DMS53 treated with DMSO at 0.1 percent for 48 hours (cell line): ENCODE data around the gene GABRA1.

Experiments used
- DNase-seq: peaks from one replicate; lab custom pipeline; 2025; ENCODE audit not compliant: unreplicated experiment; lab: John Stamatoyannopoulos, UW

Gene GABRA1

DNA sequence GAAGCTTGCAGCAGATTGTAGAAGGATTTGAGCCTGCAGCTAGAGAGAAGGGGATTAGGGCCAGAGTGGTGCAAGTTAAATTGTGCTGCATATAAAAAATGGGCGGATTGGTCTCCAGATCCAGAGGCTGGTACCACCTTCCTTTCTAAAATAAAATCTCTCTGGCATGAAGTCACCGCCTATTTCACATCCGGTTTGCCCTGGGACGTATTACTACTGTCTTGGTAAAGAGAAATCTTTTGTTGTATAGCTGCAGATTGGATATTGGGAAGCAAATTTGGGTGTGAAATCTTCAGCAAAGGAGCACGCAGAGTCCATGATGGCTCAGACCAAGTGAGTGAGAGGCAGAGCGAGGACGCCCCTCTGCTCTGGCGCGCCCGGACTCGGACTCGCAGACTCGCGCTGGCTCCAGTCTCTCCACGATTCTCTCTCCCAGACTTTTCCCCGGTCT is at the start of gene GABRA1:
Gene GABRA1 (plus strand): TSS at position 180 of the 451 bp plus-strand sequence. CDS start 2,691 bp downstream, outside the sequence.
- peak; percentile 38 for DNase-seq

DNA sequence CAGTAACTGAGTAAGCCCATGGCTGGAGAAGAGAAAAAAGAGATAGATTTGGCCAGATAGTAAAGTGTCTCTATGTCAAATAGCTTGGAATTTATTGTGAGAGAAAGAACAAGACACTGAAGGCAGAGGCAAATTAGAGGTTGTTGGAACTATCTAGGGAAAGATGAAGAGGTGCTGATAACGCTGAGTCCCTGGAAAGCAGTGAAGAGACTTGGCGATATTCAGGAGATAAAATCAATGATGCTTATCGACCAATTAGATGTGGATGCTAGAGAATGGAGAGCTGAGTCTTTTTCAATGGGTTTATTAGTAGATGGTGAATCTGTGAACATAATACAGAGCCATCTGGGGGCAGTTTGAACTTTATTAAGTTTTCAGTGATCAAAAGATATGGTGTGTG is 48.6 kb upstream of the GABRA1 start:
- DNase-seq = no peak

DNA sequence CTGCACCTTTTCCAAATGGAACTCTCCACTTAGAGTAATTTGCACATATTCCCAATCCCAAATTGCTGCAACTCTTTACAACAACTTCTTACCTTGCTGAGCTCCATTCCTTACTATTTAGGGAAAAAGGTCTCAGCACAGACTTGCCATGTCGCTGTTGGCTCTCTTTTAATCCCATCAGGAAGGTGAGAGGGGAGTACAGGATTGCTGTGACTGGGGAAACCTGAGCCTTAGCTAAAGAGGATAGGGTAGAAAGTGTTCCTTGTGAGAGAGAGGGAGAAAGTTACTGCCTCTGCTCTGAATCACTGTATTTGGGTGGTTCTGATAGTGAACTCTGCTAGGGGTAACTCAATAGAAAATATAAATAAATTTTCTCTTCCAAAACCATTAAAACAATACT is 43.7 kb upstream of the GABRA1 start:
- DNase-seq = no peak

DNA sequence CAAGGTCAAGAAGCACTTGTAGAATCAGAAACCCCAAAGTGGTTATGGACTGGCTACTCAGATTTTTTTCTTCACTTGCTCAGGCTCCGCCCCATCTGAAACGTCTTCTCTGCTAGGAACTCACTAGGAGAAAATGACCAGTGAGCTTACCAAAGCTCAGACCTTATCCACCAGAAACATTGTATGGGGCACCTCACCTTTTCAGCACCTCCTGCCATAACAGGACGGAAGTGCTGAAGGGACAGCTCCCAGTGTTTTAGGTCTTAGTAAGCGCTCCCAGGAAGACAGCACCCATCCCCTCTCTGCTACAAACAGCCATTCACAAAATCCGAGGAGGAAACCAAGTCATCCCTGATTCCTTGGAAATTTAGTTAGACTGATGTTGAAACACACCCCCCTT is 1.2 kb upstream of the GABRA1 start:
- peak; percentile 30 for DNase-seq

DNA sequence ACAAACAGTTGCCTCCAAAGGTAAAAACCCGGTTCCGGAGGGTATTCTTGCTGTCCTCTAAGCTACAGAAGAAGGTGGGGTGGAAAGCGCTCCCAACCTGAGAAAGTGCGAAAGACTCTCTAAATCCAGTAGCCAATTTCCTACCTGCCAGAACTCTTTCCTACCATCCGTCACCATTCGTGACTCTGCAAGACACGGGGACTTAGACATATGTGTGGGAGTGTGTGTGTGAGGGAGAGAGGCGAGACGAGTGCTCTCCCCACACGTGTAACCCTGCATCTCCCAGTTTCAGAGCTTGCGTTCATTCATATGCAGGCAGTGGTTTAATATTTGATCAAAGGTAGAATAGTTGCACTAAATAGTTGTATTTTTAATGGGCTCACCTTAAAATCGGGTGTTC is 473 bp upstream of the GABRA1 start:
- DNase-seq = peak; percentile 40

DNA sequence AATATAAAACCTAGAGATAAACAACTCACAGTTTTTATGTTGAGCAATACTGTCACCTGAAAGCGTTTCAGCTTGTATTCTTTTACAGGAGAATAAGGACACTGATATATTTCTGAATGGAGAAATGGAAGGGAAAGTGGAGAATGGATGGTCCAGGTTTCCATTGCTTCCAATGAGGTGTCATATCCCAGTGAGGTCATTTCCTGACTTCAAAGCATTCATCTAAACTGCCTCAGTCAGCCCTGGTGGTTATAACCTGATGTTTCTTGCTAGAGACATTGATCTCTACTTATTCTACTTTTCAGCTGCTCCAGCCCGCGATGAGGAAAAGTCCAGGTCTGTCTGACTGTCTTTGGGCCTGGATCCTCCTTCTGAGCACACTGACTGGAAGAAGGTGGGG is 2.6 kb downstream of the GABRA1 start:
- no peak for DNase-seq

DNA sequence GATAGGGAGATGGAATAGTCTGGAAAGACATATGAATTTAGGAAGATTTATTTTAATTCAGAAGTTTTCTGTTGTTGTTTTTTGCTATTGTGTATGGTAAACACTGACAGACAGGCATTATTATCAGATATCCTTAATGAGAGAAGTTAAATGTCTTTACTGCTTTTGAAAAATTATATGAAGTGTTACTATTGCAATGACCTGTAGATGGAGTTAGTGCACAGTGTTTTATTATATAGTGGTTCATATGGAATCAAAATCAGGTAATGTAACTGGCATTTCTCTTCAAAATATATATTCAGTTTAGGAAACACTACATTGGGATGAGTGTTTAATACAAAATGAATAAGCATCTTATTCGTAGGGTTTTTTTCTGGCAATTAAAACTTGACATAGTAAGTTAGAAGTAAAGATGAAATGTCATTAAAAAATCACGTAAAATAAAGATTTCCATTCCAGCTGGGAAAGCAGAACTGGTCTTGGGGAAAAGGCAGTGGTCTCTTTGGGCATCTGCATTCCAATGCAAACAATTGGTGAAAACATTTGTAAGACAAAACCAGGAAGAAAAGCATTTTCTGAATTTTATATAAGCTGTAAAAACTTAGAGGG is 3.9 kb downstream of the GABRA1 start:
- DNase-seq = peak; percentile 37

DNA sequence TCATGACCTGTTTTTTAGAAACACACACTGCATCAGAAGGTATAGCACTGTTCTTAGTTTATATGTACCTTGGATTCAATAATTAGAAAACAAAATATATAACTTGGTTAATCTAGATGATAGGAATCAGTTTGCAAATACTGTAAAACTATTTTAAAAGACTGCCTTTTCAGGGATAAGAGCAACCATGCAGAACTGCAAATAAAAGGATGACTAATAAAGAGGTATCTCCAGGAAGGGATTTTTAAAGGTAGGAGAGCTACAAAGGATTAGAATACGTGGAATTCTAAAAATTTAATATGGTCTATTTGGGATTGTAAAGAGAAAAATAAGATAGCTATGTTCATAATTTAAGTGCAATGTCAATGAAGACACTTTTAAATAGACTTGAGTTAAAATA is 9.4 kb downstream of the GABRA1 start:
- DNase-seq = peak; percentile 66

DNA sequence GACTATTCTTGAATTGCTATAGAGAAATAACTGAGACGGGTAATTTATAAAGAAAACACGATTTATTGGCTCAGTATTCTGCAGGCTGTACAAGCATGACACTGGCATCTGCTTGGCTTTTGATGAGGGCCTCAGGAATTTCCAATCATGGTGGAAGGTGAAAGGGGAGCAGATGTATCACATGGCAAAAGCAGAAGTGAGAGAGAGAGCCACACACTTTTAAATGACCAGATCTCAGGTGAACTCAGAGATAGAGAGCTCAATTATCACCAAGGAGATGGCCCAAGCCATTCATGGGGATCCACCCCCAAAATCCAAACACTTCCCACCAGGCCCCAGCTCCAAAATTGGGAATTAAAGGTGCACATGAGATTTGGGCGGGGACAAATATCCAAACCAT is 15.3 kb downstream of the GABRA1 start:
- no peak for DNase-seq

DNA sequence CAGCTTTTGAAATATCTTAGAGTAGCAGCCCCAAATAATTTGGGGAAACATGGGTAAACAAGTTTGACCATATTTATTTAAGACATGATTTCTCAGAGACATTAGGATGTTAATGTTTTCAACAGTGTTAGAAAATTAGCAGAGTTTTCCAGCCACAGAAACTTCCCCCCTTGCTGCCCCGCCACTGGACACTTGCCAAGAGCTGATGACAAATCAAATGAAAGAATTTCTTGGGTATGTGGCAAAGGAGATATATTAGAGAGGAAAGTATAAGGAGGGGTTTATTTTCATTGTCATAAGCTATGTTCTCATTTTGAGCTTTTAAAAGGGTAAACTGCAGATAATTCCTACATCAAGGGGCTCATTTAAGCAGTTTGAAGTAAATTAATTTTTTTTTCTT is 15.9 kb downstream of the GABRA1 start:
- DNase-seq = no peak

DNA sequence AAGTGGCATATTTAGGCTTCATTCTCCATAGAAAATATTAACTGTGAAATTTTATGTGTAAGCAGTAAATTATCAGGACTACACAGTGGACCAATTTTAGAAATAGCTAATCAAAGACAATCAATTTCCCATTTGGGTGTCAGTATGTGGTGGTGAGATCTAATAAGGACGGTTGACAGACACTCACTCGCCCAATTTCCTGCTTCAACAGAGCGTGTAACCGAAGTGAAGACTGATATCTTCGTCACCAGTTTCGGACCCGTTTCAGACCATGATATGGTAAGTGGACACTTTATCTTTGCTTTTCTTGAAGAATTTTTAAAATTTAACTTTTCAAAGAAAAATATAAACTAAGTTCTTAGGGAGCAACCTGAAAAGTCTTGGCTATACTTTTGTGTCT is 17.6 kb downstream of the GABRA1 start:
- no peak for DNase-seq

DNA sequence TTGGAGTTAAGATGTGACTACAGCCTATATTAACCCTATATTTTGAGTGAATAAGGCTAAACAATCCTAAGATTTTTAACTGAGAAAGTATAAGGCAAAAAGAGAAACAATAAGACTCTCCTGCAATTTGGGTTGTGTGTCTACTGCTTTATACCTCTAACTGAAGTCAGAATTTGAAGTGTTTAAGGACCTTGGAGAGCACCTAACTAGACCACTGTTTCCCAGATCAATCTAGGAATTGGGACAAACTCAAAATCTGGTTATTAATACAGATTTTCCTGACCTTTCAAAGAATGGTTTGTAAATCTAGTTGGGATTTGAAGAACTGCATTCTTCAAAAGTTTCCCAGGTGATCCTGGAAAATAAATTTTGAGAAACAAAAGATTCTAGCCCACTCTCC is 42.1 kb downstream of the GABRA1 start:
- DNase-seq = no peak

DNA sequence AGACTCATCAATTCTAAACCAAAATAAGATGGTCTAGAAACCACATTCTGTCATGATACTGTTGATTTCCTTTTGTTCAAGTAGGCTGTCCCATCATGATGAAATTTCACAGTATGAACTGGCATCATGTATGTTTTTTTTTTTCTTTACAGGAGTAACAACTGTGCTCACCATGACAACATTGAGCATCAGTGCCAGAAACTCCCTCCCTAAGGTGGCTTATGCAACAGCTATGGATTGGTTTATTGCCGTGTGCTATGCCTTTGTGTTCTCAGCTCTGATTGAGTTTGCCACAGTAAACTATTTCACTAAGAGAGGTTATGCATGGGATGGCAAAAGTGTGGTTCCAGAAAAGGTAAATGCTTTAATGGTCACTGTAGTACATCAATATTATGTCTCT is 47.6 kb downstream of the GABRA1 start:
- no peak for DNase-seq

DNA sequence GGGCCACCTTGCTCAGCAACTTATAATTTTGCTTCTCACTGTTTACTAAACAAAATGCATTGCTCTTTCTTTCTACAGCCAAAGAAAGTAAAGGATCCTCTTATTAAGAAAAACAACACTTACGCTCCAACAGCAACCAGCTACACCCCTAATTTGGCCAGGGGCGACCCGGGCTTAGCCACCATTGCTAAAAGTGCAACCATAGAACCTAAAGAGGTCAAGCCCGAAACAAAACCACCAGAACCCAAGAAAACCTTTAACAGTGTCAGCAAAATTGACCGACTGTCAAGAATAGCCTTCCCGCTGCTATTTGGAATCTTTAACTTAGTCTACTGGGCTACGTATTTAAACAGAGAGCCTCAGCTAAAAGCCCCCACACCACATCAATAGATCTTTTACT is 49.1 kb downstream of the GABRA1 start:
- no peak for DNase-seq

DNA sequence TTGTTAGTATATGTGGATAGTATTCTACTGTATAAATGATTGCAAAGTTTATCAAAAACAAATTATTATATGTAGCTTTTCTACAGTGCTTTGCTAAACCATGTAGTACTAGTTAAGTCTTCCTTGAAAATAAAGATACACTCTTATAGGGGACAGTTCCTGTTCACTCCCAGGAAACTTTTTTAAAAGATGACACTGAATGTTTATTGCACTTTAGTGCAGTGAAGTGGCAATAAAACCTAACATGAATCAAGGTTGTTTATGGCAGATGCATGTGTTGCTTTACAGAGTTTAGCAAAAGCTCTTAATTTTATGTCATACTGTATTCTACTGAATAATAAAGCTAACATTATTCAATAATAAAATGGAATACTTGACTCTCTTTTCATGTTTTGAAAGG is 51.7 kb downstream of the GABRA1 start:
- no peak for DNase-seq

DNA sequence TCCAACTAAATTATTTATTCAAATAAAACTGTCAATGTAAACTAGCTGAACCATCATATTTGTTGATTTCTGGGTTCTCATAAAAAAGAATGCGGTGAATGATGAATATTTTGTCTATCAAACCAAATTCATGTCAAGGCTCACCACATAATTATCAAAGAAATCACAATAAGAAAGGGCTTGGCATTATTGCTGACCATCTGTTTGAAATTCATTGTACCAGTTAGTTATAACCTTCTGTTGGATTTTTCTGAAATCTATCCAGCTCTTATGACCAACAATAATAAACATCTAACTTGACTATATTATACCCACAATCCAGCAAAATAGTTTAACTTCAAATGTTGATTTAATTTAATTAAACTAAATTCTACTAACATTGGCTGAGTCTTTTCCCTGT is 53.1 kb downstream of the GABRA1 start:
- DNase-seq = no peak

DNA sequence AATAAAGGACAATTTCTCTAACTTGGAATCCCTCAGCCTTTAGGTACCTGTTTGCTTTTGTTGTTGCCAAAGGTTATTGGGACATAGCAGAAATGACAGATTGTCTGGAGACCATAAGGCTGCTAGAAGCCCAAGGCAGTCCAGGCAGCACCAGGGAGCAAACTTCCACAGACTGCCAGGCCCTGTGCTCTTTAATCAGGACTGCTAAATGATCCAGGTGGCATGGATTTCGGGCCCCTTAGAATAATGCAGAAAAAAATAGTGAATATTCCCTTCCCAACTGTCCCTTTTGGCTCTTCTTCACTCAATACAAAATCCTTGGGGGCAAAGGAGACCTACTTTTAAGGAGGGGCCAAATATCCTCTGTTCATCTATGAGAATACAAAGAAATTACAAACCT is 73.9 kb downstream of the GABRA1 start:
- no peak for DNase-seq

DNA sequence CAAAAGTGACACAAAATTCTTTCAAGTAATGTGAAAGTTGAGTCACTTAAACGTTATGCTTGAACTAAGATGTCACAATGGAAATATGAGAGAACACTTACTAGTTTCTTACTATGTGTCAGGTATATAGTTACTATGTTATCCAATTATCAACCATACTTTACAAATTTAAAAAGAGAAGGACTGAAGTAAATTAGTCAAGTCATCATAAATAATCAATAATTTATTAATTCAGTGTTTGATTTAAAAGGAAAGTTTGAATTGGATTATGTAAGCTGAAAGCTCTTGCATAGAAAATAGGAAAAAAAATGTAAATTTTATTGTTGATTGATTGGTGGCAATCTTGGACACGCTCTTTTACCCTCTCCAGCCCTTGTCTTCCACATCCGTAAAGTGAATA is 76.3 kb downstream of the GABRA1 start:
- no peak for DNase-seq

DNA sequence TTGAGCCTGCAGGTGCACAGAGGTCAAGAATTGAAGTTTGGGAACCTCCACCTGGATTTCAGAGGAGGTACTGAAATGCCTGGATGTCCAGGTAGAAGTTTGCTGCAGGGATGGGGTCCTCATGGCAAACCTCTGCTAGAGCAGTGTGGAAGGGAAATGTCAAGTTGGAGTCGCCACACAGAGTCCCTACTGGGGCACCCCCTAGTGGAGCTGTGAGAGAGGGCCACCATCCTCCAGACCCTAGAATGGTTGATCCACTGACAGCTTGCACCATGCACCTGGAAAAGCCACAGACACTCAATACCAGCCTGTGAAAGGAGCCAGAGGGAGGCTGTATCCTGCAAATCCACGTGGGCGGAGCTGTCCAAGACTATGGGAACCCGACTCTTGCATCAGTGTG is 78.0 kb downstream of the GABRA1 start:
- no peak for DNase-seq

DNA sequence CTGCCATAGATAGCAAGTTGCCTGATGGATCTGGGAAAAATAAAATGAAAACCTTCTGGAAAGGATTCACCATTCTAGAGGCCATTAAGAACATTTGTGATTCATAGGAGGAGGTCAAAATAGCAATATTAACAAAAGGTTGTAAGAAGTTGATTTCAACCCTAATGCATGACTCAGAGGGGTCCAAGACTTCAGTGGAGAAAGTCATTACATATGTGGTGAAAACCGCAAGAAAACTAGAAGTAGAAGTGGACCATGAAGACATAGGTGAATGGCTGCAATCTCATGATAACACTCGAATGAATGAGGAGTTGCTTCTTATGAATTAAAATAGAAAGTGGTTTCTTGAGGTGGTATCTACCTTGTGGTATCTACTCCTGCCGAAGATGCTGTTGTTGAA is 86.6 kb downstream of the GABRA1 start:
- DNase-seq = no peak

DNA sequence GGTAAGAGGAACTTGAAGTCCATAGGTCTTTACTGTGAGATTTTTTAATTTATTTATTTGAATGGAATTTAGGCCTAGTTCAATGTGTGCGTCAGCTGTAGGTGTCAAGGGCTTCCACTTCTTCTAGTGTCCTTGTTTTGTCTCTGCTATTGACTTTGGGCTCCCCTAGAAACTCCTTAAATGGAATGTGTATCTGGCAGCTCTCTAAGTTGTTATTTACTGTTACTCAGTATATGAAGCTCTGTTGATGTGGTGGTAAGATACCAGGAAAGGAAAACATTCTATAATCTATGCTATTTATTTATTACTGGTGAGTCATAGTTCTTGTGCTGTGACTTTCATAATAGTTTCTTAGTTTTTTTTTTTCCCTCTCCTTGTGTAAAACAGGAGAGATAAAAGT is 97.1 kb downstream of the GABRA1 start:
- DNase-seq = no peak

DNA sequence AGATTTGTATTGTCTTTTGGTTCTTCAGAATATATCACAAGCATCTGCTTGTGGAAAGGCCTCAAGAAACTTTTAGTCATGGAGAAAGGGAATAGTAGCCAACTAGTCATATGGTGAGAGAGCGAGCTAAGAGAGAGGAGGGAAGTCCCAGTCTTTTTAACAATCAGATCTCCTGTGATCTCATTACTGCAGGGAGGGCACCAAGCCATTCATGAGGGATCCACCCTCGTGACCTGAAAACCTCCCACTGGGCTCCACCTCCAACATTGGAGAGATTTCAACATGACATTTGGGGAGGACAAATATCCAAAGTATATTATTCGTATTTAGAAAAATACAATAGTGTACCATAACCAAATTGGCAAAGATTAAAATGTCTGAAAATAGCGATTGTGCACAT is 99.0 kb downstream of the GABRA1 start:
- DNase-seq = no peak
